Germinal center (tissue), 1 donor: ENCODE results near the gene SLC29A1.
A peak's percentile ranks its signal among the peaks of the same experiment; 100 is the strongest.
"Not testable (repeated sequence)": the region's sequence is repeated elsewhere in the genome, so short reads cannot be mapped to it uniquely, and the experiment has no call there.

ENCODE experiments used
- DNase-seq: peaks from one replicate; pipeline ENCODE4 v3.0.0; 2012; ENCODE audit warnings: mixed read lengths, low spot score

Gene SLC29A1

DNA sequence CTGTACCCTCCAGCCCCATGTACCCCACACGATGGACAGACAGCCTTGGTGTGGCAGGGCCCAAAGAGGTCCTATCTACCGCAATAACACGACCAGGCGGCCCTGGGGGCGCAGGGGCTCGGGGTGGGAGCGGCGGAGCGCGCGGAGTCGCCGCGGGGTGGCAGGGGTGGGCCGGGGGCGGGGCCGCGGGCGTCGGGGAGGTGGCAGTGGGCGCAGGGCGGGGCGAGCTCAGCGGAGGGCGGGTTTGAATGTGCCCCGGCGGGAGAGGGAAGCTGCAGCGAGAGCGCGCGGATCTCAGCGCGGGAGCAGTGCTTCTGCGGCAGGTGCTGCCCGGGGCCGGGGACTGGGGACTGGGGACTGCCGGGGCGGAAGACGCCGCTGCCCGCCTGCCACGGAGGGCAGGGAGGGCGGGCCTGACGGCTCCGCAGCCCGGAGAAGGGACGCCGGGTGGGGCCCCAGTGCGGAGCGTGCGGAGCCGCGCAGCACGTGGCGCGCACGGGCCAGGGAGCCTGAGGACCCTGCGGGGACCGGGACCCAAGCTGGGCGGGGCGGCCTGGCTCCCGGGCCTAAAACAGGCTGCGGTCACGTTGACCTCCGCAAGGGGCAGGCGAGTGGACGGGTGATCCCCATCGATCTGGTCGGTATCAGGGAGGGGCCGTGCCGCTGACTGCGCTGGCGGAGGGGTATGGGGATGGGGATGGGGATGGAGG, at the start of gene SLC29A1:
Gene SLC29A1 (plus strand): TSS at position 277 of the 710 bp plus-strand sequence. CDS start 3,719 bp downstream, outside the sequence.
- DNase-seq, result peak; percentile 97

DNA sequence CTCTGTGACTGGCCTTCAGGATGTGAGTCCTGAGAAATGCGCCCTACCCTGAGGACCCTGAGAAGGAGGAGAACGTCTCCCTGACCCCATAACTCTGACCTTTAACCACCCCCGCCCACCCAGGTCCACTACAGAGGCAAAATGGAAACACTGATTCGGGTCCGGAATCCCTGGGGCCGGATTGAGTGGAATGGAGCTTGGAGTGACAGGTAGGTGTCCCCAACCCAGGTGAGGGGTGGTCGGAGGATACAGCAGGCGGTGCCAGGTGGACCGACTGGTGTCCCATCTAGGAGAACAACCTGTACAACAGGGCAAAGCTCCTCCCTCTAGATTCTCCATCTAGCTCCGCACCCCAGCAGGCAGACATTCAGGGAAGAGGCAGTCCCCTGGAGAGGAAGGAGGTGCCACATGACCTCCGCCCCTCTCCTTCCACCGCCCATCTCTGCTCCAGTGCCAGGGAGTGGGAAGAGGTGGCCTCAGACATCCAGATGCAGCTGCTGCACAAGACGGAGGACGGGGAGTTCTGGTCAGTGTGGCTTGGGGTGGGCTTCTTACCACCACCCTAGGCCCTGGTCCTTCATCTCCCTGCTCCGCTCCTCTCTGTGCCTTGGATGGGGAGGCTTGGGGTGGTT, 47.1 kb upstream of the SLC29A1 start:
- DNase-seq, result no peak

DNA sequence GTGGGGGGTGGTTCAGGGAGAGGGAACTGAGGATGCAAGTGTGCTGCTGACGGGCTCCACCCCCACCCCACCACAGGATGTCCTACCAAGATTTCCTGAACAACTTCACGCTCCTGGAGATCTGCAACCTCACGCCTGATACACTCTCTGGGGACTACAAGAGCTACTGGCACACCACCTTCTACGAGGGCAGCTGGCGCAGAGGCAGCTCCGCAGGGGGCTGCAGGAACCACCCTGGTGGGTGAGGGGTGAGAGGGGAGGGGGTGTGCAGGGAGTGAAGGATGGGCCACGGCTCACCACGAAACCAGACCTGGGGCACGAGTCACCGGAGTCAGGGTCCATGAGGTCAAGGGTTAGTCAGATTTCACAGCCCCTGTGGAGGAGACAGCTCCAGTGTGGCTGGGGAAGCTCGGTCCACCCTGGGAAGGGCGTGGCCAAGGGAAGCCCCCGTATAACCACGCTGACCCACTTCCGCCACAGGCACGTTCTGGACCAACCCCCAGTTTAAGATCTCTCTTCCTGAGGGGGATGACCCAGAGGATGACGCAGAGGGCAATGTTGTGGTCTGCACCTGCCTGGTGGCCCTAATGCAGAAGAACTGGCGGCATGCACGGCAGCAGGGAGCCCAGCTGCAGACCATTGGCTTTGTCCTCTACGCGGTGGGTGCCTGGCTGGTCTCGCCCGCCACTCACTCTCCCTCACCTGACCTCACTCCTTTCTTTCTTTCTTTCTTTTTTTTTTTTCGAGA, 46.5 kb upstream of the SLC29A1 start:
- DNase-seq, result peak; percentile 53

DNA sequence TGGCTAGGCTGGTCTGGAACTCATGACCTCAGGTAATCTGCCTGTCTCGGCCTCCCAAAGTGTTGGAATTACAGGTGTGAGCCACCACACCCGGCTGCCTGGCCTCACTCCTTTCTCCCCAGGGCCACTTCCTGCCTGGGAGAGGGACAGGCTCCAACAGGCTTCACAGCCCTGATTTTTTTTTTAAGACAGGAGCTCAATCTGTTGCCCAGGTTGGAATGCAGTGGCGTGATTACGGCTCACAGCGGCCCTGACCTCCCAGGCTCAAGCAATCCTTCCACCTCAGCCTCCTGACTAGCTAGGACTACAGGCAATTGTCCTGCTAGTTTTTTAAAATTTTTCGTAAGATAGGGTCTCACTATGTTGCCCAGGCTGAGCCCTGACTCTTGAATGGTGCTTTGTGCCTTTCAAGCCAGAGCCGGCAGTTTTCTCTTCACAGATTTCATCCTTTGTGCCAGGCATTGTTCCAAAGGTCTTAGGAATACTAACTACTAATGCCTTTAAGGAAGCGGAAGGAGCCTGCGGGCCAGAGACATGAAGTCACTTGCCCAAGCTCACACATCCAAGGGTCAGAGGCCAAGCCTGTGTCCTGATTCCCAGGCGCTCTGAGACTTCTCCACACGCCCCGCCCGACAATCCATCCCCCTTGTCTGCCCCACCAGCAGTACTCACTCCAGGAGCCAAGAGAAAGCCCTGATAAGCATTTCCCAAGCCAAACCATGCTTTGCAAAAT, 45.5 kb upstream of the SLC29A1 start:
- DNase-seq, result no peak

DNA sequence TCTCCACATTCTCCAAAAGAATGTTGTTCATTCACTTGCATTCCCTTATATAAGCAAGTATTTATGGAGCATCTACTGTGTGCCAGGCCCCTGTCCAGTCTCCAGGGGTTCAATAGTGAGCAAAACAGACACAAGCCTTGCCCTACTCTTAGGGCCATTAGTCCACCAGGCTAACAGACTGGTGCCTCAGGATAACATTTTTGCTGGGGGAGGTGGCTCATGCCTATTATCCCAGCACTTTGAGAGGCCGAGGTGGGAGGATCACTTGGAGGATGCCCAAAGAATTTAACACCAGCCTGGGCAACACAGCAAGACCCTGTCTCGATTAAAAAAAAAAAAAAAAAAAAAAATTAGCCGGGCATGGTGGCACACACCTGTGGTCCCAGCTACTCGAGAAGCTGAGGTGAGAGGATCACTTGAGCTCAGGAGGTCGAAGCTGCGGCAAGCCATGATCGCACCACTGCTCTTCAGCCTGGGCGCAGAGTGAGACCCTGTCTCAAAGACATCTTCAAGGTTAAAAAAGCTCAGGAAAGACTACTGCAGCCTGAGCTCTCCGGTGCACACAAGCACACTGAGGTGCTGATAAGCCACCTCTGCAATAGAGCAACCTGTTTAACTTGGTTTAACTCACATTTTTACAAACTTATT, 44.8 kb upstream of the SLC29A1 start:
- DNase-seq, result no peak

DNA sequence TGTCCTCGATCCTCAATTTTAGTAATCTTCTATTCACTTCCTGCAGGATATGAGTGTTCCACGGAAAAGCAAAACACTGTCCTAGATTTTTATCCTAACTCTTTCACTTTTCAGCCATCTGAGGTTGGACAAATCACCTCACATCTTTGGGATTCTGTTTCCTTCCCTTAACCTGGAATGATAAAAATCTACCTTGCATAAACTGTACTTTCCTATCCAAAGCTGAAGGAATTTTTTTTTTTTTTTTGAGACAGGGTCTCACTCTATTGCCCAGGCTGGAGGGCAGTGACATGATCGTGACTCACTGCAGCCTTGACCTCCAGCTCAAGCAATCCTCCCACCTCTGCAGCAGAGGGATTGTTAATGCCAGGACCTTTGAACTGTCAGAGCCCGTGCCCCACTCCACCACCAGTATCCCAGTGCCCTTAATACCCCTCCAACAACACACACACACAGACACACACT, 44.3 kb upstream of the SLC29A1 start:
- DNase-seq, result no peak

DNA sequence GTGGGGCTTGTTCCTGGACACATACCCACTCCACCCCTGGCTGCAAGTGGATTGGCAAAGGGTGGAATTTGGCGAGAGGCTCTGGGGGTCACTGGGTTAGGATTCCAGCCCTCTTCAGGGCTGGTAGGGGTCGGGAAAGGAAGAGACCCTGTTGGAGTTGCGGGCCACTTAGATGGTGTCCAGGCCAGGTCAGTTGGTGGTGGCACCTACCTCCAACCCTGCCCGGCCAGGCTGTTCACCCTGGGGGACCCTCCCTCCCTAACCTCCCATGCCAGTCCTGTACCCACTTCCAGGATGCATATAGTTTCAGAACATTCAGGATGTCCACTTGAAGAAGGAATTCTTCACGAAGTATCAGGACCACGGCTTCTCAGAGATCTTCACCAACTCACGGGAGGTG, 43.7 kb upstream of the SLC29A1 start:
- DNase-seq, result no peak

DNA sequence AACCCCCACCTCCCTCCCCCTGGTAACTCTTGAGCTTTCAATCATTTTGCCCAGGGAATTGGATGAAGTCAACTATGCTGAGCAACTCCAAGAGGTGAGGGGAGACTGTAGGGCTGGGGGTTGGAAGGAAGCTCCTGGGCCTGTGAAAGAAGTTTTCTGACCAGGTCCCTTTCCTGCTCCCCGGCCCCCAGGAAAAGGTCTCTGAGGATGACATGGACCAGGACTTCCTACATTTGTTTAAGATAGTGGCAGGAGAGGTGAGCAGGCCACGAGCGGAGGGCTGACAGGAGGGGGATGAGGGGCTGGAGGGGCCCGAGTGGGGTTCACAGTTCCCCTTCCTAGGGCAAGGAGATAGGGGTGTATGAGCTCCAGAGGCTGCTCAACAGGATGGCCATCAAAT, 43.0 kb upstream of the SLC29A1 start:
- DNase-seq, result no peak

DNA sequence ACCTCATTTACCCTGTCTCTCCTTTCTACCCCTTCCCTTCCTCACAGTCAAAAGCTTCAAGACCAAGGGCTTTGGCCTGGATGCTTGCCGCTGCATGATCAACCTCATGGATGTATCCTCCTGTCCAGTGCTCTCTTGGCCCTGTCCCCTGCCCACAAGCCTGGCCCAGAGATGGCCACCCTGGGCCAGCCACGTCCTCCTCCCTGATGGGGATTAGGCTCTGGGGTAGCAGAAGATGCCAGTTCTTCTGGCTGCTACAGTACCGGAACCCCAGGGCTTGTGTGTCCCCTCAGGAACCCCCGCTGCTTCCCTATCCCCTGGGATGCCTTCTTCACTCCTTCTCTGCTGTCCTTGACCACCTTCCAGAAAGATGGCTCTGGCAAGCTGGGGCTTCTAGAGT, 42.5 kb upstream of the SLC29A1 start:
- DNase-seq, result no peak

DNA sequence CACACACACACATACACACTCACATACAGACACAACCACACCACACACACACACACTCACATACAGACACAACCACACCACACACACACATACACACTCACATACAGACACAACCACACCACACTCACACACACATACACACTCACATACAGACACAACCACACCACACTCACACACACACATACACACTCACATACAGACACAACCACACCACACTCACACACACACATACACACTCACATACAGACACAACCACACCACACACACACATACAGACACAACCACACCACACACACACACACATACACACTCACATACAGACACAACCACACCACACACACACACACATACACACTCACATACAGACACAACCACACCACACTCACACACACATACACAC, 41.6 kb upstream of the SLC29A1 start:
- not testable (repeated sequence) for DNase-seq

DNA sequence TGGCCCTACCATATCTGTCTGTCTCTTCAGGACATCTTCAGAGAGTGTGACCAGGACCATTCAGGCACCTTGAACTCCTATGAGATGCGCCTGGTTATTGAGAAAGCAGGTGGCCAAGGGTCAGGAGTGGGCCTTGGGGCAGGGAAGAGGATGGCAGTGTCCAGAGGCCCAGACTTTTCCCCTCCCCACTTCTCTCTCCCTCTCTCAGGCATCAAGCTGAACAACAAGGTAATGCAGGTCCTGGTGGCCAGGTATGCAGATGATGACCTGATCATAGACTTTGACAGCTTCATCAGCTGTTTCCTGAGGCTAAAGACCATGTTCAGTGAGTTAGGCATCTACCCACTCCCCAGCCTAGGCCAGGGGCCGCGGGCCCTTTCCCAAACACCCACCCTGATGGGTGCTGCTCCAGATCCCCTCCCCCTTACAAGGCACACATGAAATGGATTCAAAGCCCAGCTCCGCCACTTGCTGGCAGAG, 40.4 kb upstream of the SLC29A1 start:
- DNase-seq, result no peak

DNA sequence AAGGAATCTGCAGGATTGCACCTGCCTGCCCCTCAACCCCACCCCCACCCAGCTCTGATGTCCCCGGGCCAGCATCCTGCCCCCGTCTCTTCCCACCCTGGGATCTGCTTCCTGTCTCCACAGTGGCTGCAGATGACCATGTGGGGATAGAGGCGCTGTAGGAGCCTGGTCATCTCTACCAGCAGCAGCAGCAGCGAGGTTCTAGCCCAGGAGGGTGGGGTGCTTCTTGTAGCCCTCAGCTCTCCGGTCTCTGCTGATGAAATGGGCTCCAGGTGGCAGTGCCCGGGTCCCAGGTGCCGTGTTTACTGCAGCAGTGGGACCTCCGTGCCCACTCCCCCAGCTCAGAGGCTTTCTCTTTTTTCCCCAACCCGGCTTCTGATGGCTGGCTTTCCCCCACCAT, 39.6 kb upstream of the SLC29A1 start:
- DNase-seq, result no peak

DNA sequence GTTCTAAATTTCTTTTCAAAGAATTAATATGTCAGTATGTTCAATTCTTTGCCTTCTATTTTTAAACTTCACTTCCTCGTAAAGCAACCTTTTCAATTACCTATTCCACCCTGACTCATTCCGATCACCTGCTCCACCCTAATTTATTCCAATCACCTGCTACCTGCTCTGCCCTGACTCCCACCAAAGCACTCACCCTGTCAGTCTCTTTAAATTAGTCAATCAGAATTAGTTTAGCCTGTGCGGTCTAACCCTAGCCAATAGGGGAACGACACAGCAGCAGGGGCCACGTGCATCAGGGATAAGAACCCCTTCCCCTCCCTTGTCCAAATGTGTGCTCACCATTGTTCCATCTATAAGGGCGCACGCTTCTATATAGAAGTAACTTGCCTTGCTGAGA, 38.0 kb upstream of the SLC29A1 start:
- not testable (repeated sequence) for DNase-seq

DNA sequence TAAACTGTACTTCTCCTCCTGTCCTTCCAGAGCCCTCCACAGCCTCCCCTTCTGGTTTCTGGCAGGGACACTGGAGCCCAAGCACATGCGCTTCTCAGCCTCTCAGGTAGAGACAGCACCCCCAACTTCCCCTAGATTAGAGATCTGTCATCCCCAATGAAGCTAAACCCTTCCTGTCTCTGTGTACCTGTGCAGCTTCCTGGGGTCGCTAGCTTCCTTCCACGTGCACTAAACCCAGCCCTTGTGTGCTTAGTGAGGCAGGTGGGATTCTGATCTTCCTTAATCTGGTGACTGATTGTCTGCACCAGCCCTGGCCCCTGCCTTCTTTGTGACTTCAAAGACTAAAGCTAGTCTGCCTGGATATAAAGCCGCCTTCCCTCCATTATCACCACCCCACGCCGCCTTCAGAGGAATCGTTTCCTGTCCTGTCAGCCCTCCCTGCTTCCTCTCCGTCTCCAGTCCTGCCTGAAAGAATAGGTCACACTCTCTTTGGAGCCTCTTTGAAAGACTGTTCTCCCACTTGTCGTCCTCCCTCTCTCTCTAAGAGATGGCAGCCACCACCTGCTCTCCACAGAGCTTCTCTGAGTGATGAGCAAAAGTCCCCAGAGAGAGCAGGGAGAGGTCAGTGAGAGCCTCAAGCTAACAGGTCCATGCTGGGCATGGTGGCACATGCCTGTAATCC, 37.3 kb upstream of the SLC29A1 start:
- no peak for DNase-seq

DNA sequence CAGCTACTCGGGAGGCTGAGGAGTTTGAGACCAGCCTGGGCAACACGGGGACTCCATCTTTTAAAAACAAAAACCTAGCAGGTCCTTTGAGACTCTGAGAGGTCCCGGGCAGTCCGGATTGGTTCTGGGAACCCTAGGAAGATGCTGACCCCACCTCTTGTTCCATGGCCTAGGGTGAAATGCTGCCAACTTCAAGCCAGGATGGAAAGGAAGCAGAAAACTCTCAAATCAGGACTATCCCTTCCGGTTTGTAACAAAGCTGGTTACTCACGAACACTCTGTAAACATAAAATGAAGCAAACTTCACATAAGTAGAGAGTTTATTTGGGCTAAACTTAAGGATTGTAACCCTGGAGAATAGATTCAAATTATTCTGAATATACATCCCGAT, 36.8 kb upstream of the SLC29A1 start:
- DNase-seq, result no peak

DNA sequence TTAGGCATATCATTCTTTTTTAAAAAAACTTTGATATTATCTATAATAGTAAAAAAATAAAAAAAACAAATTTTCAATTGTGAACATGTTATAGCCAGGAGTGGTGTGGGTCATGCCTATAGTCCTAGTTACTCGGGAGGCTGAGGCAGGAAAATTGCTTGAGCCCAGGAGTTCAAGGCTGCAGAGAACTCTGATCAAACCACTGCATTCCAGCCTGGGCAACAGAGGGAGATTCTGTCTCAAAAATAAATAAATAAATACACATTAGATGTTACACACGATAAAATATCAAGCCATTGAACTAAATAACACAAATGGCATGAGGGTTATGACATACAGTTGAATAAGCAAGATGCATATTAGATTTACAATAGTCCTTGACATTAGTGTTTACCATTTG, 34.6 kb upstream of the SLC29A1 start:
- no peak for DNase-seq

DNA sequence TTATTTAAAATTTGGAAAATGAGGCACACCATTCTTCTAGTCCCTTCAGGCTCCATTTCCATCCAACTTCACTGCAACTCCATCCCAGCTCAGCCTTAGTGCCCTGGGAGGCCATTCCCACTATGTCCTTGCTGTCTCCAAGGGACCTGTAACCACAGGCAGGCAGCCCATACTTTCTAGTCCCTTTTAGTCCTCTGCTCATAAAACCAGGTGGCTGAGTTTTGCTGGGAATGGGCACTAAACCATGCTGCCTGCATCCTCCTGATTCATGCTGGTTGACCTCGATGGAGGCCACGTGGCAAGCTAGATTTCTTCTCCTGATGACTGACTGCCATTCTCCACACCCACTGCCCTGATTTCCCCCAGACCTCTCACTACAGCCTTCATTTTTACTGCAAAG, 34.1 kb upstream of the SLC29A1 start:
- DNase-seq, result no peak

DNA sequence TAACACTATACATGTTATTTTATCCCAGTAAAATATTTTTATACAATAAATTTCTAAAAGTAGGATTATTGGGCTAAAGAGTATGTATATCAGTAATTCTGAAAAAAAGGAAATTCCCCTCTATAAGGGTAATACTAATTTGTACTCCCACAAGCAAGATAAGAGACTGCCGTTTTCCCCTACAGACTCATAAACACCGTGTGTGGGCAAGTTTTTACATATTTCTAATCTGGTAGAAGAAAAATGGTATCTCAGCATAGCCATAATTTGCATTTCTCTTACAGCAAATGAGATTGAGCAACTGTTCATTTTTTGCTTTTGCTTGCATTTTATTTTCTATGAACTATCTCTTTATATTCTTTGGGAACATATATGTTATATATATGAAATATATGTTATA, 32.7 kb upstream of the SLC29A1 start:
- peak; percentile 64 for DNase-seq

DNA sequence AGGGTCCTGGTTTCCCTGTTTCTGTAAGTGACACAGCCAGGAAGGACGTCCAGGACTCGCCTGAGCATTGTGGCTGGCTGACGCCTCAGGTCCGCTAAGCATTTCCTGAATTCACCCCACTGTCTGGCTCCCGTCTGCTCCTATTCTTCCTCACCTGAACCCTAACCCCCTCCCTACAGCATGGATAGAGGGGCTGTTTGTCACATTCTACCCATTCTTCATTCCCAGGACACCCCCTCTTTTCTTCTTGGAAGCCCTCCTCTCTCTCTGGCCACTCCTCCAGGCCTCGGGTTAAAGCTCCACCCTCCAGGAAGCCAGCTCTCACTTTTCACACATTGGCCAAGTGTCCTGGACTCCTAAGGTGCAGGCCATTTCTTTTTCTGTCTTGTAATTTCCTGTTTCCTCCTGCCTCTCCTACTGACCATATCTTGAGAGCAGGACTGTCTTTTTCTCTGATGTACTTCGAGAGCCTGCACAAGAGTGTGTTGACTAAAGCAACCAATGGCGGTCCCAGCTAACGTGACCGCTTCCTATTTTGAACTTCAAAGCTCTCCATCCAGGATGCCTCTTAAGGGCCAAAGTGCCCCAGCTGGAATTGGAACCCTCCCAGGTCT, 30.9 kb upstream of the SLC29A1 start:
- DNase-seq, result no peak

DNA sequence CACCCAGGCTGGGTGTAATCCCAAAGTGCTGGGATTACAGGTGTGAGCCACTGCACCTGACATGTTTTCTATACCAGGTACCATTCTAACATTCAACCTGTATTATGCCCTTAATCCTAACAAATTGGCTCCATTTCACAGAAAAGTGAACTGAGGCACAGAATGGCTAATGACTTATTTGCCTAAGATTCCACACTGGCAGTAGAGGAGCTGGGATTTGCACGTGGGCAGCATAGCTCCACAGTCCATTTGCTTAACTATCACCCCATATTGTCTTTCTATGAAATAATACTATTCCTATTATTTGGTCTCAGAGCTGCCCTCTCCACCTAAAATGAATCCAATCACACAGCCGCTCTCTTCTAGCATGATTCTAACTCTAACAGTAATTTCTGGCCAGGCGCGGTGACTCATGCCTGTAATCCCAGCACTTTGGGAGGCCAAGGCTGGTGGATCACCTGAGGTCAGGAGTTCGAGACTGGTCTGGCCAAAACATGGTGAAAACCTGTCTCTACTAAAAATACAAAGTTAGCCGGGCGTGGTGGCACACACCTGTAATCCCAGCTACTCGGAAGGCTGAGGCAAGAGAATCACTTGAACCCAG, 30.0 kb upstream of the SLC29A1 start:
- no peak for DNase-seq
